ENCODE measurements around the gene PPIG. TPM values are rescaled to one million over a fixed set of nuclear protein-coding genes. Genes with fewer than 3 reads are reported as not detected.
"Not testable (repeated sequence)": the region's sequence is repeated elsewhere in the genome, so short reads cannot be mapped to it uniquely, and the experiment has no call there.

Gene PPIG
- 10 to 100 TPM; 38.5 to 54.0 (median 46.3) TPM for total RNA-seq

GRCh38 chr2:169584005-169584877, at the start of gene PPIG:
Gene PPIG (plus strand): TSS chr2:169584351. CDS start chr2:169604042, 19,691 bp downstream.
- H3K36me3 ChIP-seq, result no peaks in the 10 kb centered on the region
- DNase-seq, result peak; percentile 90 to 92
- H3K4me3 ChIP-seq (replicated peaks in 1 of 3), result peak within 1 kb of the TSS; percentile 77 to 92 (median 86)
- peak within 1 kb of the TSS; percentile 97 to 99 (median 98) for H3K27ac ChIP-seq
- intact Hi-C loops (cut with DNase I), result no loop called here
- no peaks in the 10 kb centered on the region for H3K9me3 ChIP-seq
- peaks cover 14 to 19% of the 10 kb centered on the region in 2 donors for H3K4me1 ChIP-seq
- H3K27me3 ChIP-seq, result no peaks in the 10 kb centered on the region
- WGBS, 2 donors, result 6 to 11% methylated on average over 26 to 46 of the region's 49 CpGs
- TF ChIP-seq POLR2A (IDR thresholded peaks at IDR 0.05), result peak in 1 of 2 donors; percentile 68
- TF ChIP-seq, protein P1, sequence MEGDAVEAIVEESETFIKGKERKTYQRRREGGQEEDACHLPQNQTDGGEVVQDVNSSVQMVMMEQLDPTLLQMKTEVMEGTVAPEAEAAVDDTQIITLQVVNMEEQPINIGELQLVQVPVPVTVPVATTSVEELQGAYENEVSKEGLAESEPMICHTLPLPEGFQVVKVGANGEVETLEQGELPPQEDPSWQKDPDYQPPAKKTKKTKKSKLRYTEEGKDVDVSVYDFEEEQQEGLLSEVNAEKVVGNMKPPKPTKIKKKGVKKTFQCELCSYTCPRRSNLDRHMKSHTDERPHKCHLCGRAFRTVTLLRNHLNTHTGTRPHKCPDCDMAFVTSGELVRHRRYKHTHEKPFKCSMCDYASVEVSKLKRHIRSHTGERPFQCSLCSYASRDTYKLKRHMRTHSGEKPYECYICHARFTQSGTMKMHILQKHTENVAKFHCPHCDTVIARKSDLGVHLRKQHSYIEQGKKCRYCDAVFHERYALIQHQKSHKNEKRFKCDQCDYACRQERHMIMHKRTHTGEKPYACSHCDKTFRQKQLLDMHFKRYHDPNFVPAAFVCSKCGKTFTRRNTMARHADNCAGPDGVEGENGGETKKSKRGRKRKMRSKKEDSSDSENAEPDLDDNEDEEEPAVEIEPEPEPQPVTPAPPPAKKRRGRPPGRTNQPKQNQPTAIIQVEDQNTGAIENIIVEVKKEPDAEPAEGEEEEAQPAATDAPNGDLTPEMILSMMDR (IDR thresholded peaks at IDR 0.05), result peak in 1 of 6 experiments; percentile 11

- H3K4me3 ChIP-seq (replicated peaks in 1 of 3); H3K27ac ChIP-seq; H3K9me3 ChIP-seq; H3K36me3 ChIP-seq; H3K27me3 ChIP-seq; DNase-seq; intact Hi-C loops (cut with DNase I); H3K4me1 ChIP-seq: not testable (repeated sequence)
- 94 to 99% methylated on average over 2 of the region's 2 CpGs for WGBS, 2 donors
Observed at GRCh38 chr2:169539460-169539859, 44.7 kb upstream of the PPIG start.

DNA sequence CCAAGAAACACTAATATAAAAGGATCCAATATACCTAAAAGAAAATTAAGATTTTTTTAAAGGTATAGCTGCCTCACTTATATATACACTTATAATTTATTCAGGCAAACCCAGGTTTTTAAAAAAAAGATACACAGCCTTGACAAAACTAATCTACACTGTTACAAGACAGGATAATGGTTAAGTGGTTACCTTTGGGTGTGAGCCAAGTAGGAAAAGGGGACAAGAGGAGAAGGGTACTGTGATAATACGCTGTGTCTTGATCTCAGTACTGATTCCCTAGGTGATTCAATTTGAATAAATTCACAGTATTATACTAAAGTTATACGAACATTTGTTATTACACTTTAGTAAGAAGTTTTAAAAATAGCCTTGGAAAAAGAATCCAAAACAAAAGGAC, 44.0 kb upstream of the PPIG start:
- Histone ChIP-seq H3K27ac (no peak overlapping the region), H3K9me3 (no peaks in the 10 kb centered on the region), H3K4me1 (no peaks in the 10 kb centered on the region), H3K27me3 (no peaks in the 10 kb centered on the region), H3K4me3 (replicated peaks in 1 of 3) (no peak overlapping the region), H3K36me3 (peaks cover 0 to 6% of the 10 kb centered on the region in 2 donors)
- DNase-seq, result no peak
- no peak for TF ChIP-seq POLR2A (IDR thresholded peaks at IDR 0.05)
- TF ChIP-seq, protein P1 (IDR thresholded peaks at IDR 0.05), result no peak
- WGBS, 2 donors, result 83 to 87% methylated on average over 2 of the region's 2 CpGs
- intact Hi-C loops (cut with DNase I), result no loop called here

DNA sequence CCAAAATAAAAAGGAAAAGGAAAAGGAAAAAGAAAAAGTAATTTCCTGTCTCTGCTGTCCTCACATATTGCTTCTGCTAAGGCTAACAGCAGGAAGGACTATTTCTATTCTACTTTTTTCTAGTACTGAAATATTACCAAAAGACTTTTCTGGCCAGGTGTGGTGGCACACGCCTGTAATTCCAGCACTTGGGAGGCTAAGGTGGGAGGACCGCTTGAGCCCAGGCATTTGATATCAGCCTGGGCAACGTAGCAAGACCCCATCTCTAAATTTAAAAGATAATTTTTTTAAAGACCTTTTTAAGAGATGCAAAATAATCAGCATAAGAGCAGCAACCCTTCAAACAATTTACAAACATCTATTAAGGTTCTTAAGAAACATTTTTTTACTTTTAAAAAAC, 41.7 kb upstream of the PPIG start:
- Histone ChIP-seq H3K4me3 (replicated peaks in 1 of 3) (no peak overlapping the region), H3K4me1 (no peaks in the 10 kb centered on the region), H3K27me3 (no peaks in the 10 kb centered on the region), H3K36me3 (peaks cover 0 to 10% of the 10 kb centered on the region in 2 donors), H3K27ac (no peak overlapping the region), H3K9me3 (no peaks in the 10 kb centered on the region)
- DNase-seq, result no peak
- 92% methylated on average over 3 of the region's 3 CpGs for WGBS, 2 donors
- no peak for TF ChIP-seq POLR2A (IDR thresholded peaks at IDR 0.05)
- TF ChIP-seq, protein P1 (IDR thresholded peaks at IDR 0.05), result no peak
- intact Hi-C loops (cut with DNase I), result no loop called here

GRCh38 chr2:169546756-169547155, 37.4 kb upstream of the PPIG start:
- DNase-seq, result no peak
- no peak for TF ChIP-seq POLR2A (IDR thresholded peaks at IDR 0.05)
- TF ChIP-seq, protein P1 (IDR thresholded peaks at IDR 0.05), result no peak
- Histone ChIP-seq H3K27ac (no peak overlapping the region), H3K36me3 (peaks cover 0 to 14% of the 10 kb centered on the region in 2 donors), H3K9me3 (no peaks in the 10 kb centered on the region), H3K4me3 (replicated peaks in 1 of 3) (no peak overlapping the region), H3K4me1 (no peaks in the 10 kb centered on the region), H3K27me3 (no peaks in the 10 kb centered on the region)
- WGBS, 2 donors, result 91 to 100% methylated on average over 2 of the region's 2 CpGs
- intact Hi-C loops (cut with DNase I), result no loop called here
